Mesendoderm (in vitro differentiated cells): ENCODE results near the gene ACSL6.

Experiments
- DNase-seq: peaks from one replicate; pipeline ENCODE4 v3.0.0; 2013
- H2AK5ac ChIP-seq: 2 replicates; pipeline ENCODE4 v1.6.1; 2013; ENCODE audit warnings: low read length, inconsistent platforms
- H2BK120ac ChIP-seq: 2 replicates; pipeline ENCODE4 v1.6.1; 2013; ENCODE audit warnings: low read depth, mild to moderate bottlenecking, low read length, moderate library complexity, mixed read lengths
- H2BK15ac ChIP-seq: replicated peaks from 2 replicates; pipeline ENCODE4 v1.6.1; 2013; ENCODE audit warnings: low read depth, mild to moderate bottlenecking, moderate library complexity
- H2BK5ac ChIP-seq: 2 replicates; pipeline ENCODE4 v1.6.1; 2013; ENCODE audit warnings: low read length, inconsistent platforms
- H3K18ac ChIP-seq: 2 replicates; pipeline ENCODE4 v1.6.1; 2013; ENCODE audit warnings: mild to moderate bottlenecking, low read length, mixed read lengths
- H3K23ac ChIP-seq: one replicate; pipeline ENCODE4 v1.6.1; 2013; ENCODE audit warnings: low read length
- H3K27ac ChIP-seq: 2 replicates; pipeline ENCODE4 v1.5.1; 2013; ENCODE audit warnings: low read depth, mild to moderate bottlenecking, inconsistent platforms, low read length, moderate library complexity
- H3K27me3 ChIP-seq: 2 replicates; pipeline ENCODE4 v1.6.1; 2013; ENCODE audit warnings: low read length, control low read depth, mild to moderate bottlenecking, inconsistent platforms; ENCODE audit not compliant: insufficient read depth, poor library complexity
- H3K36me3 ChIP-seq: 2 replicates; pipeline ENCODE4 v1.6.1; 2013; ENCODE audit warnings: low read length, inconsistent platforms; ENCODE audit not compliant: control insufficient read depth, insufficient read depth
- H3K4ac ChIP-seq: one replicate; pipeline ENCODE4 v1.6.1; 2013; ENCODE audit warnings: low read depth, mild to moderate bottlenecking, low read length, moderate library complexity
- H3K4me1 ChIP-seq: 2 replicates; pipeline ENCODE4 v1.6.1; 2013; ENCODE audit warnings: low read depth, low read length, inconsistent platforms; ENCODE audit not compliant: control insufficient read depth
- H3K4me2 ChIP-seq: 2 replicates; pipeline ENCODE4 v1.6.1; 2013; ENCODE audit warnings: low read length
- H3K4me3 ChIP-seq: 2 replicates; pipeline ENCODE4 v1.5.1; 2013; ENCODE audit warnings: mild to moderate bottlenecking, low read length
- H3K56ac ChIP-seq: one replicate; pipeline ENCODE4 v1.6.1; 2013; ENCODE audit warnings: low read length
- H3K79me1 ChIP-seq: 2 replicates; pipeline ENCODE4 v1.6.1; 2013; ENCODE audit warnings: low read length, inconsistent platforms
- H3K79me2 ChIP-seq: 2 replicates; pipeline ENCODE4 v1.6.1; 2013; ENCODE audit warnings: mild to moderate bottlenecking, low read length; ENCODE audit not compliant: control insufficient read depth, insufficient read depth
- H3K9ac ChIP-seq: 2 replicates; pipeline ENCODE4 v1.6.1; 2013; ENCODE audit warnings: low read length, inconsistent platforms
- H4K5ac ChIP-seq: one replicate; pipeline ENCODE4 v1.6.1; 2013; ENCODE audit warnings: low read length
- H4K8ac ChIP-seq: one replicate; pipeline ENCODE4 v1.6.1; 2013; ENCODE audit warnings: low read depth, mild to moderate bottlenecking, control low read depth, low read length, moderate library complexity
- WGBS: extraction: QIAGEN DNeasy Blood & Tissue Kit; methylation state at CpG from one replicate; pipeline ENCODE4 v1.1.7; 2013; ENCODE audit warnings: low lambda C conversion rate, missing lambda C conversion rate; ENCODE audit not compliant: insufficient coverage; ENCODE audit errors: extremely low coverage; 5-methylcytosine and 5-hydroxymethylcytosine counted together

Gene ACSL6

GRCh38 chr5:131943916-131944315, 67.5 kb downstream of the ACSL6 start:
- H4K8ac ChIP-seq: no peak overlapping the region

DNA sequence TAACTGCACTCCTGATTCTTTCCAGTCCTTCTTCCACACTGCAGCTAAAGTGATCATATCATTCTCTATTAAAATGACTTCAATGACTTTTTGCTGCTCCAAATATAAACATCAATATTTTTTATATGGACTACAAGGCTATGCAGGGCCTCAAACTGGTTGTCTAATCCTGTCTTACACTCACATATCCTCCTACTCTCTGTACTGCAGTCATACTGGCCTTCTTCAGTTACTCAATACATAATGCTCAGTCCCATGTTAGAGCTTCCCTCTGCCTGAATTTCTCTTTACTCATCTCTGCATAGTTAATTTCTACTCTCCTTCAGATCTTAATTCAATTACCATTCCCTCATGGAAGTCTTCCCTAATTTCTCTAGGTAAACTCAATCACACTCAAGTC, 69.4 kb downstream of the ACSL6 start:
- no peak overlapping the region for H3K23ac ChIP-seq
- H3K27me3 ChIP-seq: no peaks in the 10 kb centered on the region
- H2BK120ac ChIP-seq: no peak overlapping the region
- H3K56ac ChIP-seq: no peak overlapping the region
- no peak overlapping the region for H3K9ac ChIP-seq
- no peak overlapping the region for H3K4me3 ChIP-seq
- H3K79me1 ChIP-seq: no peaks in the 10 kb centered on the region
- no peak overlapping the region for H3K27ac ChIP-seq
- no peak overlapping the region for H4K5ac ChIP-seq
- no peak overlapping the region for H3K18ac ChIP-seq
- no peak overlapping the region for H2AK5ac ChIP-seq
- no peaks in the 10 kb centered on the region for H3K79me2 ChIP-seq
- no peak overlapping the region for H4K8ac ChIP-seq
- H2BK5ac ChIP-seq: no peak overlapping the region
- DNase-seq: no peak
- H3K4me1 ChIP-seq: no peaks in the 10 kb centered on the region
- no peaks in the 10 kb centered on the region for H3K36me3 ChIP-seq
- no peak overlapping the region for H3K4me2 ChIP-seq
- no peak overlapping the region for H2BK15ac ChIP-seq
- no peak overlapping the region for H3K4ac ChIP-seq

More at GRCh38 chr5:131943916-131944315, 67.5 kb downstream of the ACSL6 start:
- H2BK15ac ChIP-seq: no peak overlapping the region
- no peaks in the 10 kb centered on the region for H3K36me3 ChIP-seq
- no peak overlapping the region for H3K4me2 ChIP-seq
- no peaks in the 10 kb centered on the region for H3K4me1 ChIP-seq
- no peak overlapping the region for H4K5ac ChIP-seq
- WGBS: no CpG with 5 or more reads among the region's 2 CpGs
- no peak overlapping the region for H3K27ac ChIP-seq
- no peak overlapping the region for H2AK5ac ChIP-seq
- DNase-seq: no peak
- no peak overlapping the region for H3K18ac ChIP-seq
- H3K79me1 ChIP-seq: no peaks in the 10 kb centered on the region
- H3K27me3 ChIP-seq: no peaks in the 10 kb centered on the region
- H3K56ac ChIP-seq: no peak overlapping the region
- H2BK120ac ChIP-seq: no peak overlapping the region
- H3K4ac ChIP-seq: no peak overlapping the region
- H3K9ac ChIP-seq: no peak overlapping the region
- H2BK5ac ChIP-seq: no peak overlapping the region
- H3K79me2 ChIP-seq: no peaks in the 10 kb centered on the region
- H3K23ac ChIP-seq: no peak overlapping the region
- H3K4me3 ChIP-seq: no peak overlapping the region

- Histone ChIP-seq H3K4ac (no peak overlapping the region), H3K9ac (no peak overlapping the region), H3K36me3 (no peaks in the 10 kb centered on the region), H3K4me2 (no peak overlapping the region), H3K18ac (no peak overlapping the region), H3K4me3 (no peak overlapping the region), H3K4me1 (no peaks in the 10 kb centered on the region), H3K56ac (no peak overlapping the region), H4K8ac (no peak overlapping the region), H3K27ac (no peak overlapping the region), H3K23ac (no peak overlapping the region), H3K79me2 (no peaks in the 10 kb centered on the region), H4K5ac (no peak overlapping the region), H3K27me3 (no peaks in the 10 kb centered on the region), H2BK5ac (no peak overlapping the region), H2BK120ac (no peak overlapping the region), H2BK15ac (no peak overlapping the region), H2AK5ac (no peak overlapping the region), H3K79me1 (no peaks in the 10 kb centered on the region)
- WGBS: no CpG with 5 or more reads among the region's 3 CpGs
- DNase-seq: no peak
Measured at GRCh38 chr5:131939690-131940345, 71.6 kb downstream of the ACSL6 start.

- Histone ChIP-seq H3K4ac (no peak overlapping the region), H4K8ac (no peak overlapping the region), H3K56ac (no peak overlapping the region), H3K27me3 (no peaks in the 10 kb centered on the region), H3K79me1 (no peaks in the 10 kb centered on the region), H2BK120ac (no peak overlapping the region), H3K18ac (no peak overlapping the region), H3K79me2 (no peaks in the 10 kb centered on the region), H2AK5ac (no peak overlapping the region), H3K4me3 (no peak overlapping the region), H2BK15ac (no peak overlapping the region), H4K5ac (no peak overlapping the region), H3K9ac (no peak overlapping the region), H3K27ac (no peak overlapping the region), H2BK5ac (no peak overlapping the region), H3K23ac (no peak overlapping the region), H3K4me2 (no peak overlapping the region), H3K36me3 (no peaks in the 10 kb centered on the region), H3K4me1 (no peaks in the 10 kb centered on the region)
- no peak for DNase-seq
- no CpG with 5 or more reads among the region's 2 CpGs for WGBS
Measured at GRCh38 chr5:131932235-131932634, 79.2 kb downstream of the ACSL6 start.

- Histone ChIP-seq H3K79me1 (no peaks in the 10 kb centered on the region), H3K79me2 (no peaks in the 10 kb centered on the region), H3K4me3 (no peak overlapping the region), H3K4me1 (no peaks in the 10 kb centered on the region), H4K5ac (no peak overlapping the region), H3K9ac (no peak overlapping the region), H2AK5ac (no peak overlapping the region), H2BK5ac (no peak overlapping the region), H3K56ac (no peak overlapping the region), H3K4ac (no peak overlapping the region), H4K8ac (no peak overlapping the region), H3K27ac (no peak overlapping the region), H2BK15ac (no peak overlapping the region), H2BK120ac (no peak overlapping the region), H3K18ac (no peak overlapping the region), H3K27me3 (no peaks in the 10 kb centered on the region), H3K4me2 (no peak overlapping the region), H3K36me3 (no peaks in the 10 kb centered on the region), H3K23ac (no peak overlapping the region)
- DNase-seq: no peak
Measured at GRCh38 chr5:131928957-131929356, 82.5 kb downstream of the ACSL6 start.

DNA sequence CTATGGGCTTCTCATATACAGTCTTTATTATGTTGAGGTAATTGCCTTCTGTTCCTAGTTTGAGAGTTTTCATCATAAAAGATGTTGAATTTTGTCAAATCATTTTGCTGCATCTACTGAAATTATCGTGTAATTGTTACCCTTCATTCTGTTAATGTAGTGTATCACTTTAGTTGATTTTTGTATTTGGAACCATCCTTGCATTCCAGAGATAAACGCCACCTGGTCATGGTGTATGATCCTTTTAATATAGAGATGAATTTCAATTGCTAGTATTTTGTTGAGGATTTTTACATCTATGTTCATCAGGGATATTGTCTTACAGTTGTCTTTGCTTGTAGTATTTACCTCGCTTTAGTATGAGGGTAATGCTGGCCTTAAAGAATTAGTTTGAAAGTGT, 85.3 kb downstream of the ACSL6 start:
- no peaks in the 10 kb centered on the region for H3K79me1 ChIP-seq
- H3K23ac ChIP-seq: no peak overlapping the region
- H3K9ac ChIP-seq: no peak overlapping the region
- no peak overlapping the region for H3K27ac ChIP-seq
- no peak overlapping the region for H3K4me2 ChIP-seq
- DNase-seq: no peak
- no CpG with 5 or more reads among the region's 3 CpGs for WGBS
- H3K4ac ChIP-seq: no peak overlapping the region
- H4K8ac ChIP-seq: no peak overlapping the region
- no peak overlapping the region for H3K4me3 ChIP-seq
- H2BK120ac ChIP-seq: no peak overlapping the region
- no peak overlapping the region for H2BK15ac ChIP-seq
- no peaks in the 10 kb centered on the region for H3K27me3 ChIP-seq
- H3K4me1 ChIP-seq: no peaks in the 10 kb centered on the region
- H3K18ac ChIP-seq: no peak overlapping the region
- no peak overlapping the region for H2AK5ac ChIP-seq
- H3K36me3 ChIP-seq: no peaks in the 10 kb centered on the region
- H3K79me2 ChIP-seq: no peaks in the 10 kb centered on the region
- no peak overlapping the region for H3K56ac ChIP-seq
- no peak overlapping the region for H4K5ac ChIP-seq
- H2BK5ac ChIP-seq: no peak overlapping the region
